Esophagus squamous epithelium (tissue), 4 donors: ENCODE data around the gene FUT7.

Experiments
- CTCF ChIP-seq, 6 experiments: fragments of 450-650 bp in 4 of 6; fragments of 200-600 bp in 2 of 6; sonication (generic) in 2 of 6; IDR thresholded peaks; one replicate each; pipeline ENCODE4 v1.5.1; 2016 to 2019; ENCODE audit warnings: antibody characterized with exemption in 6 of 6, mild to moderate bottlenecking in 4 of 6, moderate library complexity in 4 of 6
- POLR2A ChIP-seq, 4 donors: fragments of 450-650 bp; IDR thresholded peaks; one replicate each; pipeline ENCODE4 v1.6.1; 2017; ENCODE audit warnings: antibody characterized with exemption in 4 of 4, mild to moderate bottlenecking in 4 of 4, moderate library complexity in 3 of 4

DNA sequence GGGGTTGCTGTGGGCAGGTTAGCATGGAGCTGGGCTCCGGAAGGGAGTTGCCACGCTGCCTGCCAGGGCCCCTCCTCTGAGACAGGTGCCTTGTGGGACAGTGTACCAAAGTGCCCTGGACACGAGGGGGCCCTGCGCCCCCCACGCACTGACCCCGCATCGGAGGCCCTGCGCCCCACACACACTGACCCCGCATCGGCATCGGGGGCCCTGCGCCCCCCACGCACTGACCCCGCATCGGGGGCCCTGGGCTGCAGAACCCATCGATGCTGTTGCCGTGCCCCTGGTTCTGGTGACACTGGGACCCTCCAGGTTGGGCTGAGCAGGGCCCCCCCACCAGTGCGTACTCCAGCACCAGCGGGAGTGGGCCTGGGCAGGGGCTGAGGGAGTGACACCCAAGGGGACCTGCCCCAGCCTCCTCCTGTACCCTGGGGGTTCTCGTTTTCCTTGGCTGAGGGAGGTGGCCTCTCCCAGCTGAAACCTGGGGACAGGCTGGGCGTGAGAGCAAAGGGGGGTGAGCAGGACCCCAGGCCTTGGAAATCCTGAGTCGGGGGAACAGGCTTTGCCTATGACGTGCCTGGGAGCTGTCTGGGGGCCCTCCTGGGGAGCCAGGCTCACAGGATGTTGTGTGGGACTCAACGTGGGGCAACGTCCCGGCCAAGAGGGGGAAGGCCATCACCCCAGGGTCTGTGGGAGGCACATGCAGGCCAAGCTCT, 31.6 kb upstream of the FUT7 start:
- no peak for TF ChIP-seq CTCF (IDR thresholded peaks at IDR 0.05)
- TF ChIP-seq POLR2A (IDR thresholded peaks at IDR 0.05): no peak
